ENCODE results near the gene CDK8.

- no peak for TF ChIP-seq CTCF (IDR thresholded peaks at IDR 0.05)
- no peak for TF ChIP-seq POLR2AphosphoS5 (IDR thresholded peaks at IDR 0.05; ENCODE audit: insufficient read depth in 1 of 2, low read depth in 1 of 2)
- TF ChIP-seq POLR2A (IDR thresholded peaks at IDR 0.05) = no peak
Measured at GRCh38 chr13:26280295-26280694, 26.4 kb downstream of the CDK8 start.

All from vagina (tissue), 2 donors.